Activated CD8-positive, alpha-beta T cell treated with anti-CD3 and anti-CD28 coated beads for 36 hours (primary cell): ENCODE data around the gene REG4. TPM values are rescaled to one million over a fixed set of nuclear protein-coding genes. Genes with fewer than 3 reads are reported as not detected.
"Not testable (repeated sequence)": the region's sequence is repeated elsewhere in the genome, so short reads cannot be mapped to it uniquely, and the experiment has no call there.

ENCODE experiments used
- ATAC-seq: fragments of 200-7000 bp; cut with Tn5 transposase; one replicate; pipeline ENCODE4 v1.10.0; 2021; ENCODE audit warnings: mild to moderate bottlenecking, moderate library complexity
- CTCF ChIA-PET: fragments of 350-600 bp; sonication (Branson Sonifier 250); formaldehyde crosslinking; loops from one replicate; lab custom pipeline; 2021; ENCODE audit warnings: antibody characterized with exemption; lab: Charles Lee
- POLR2A ChIA-PET: fragments of 350-600 bp; sonication (Branson Sonifier 250); formaldehyde crosslinking; loops from one replicate; lab custom pipeline; 2021; ENCODE audit warnings: antibody characterized with exemption; lab: Charles Lee
- DNase-seq: peaks from one replicate; pipeline ENCODE4 v3.0.0-alpha.2; 2020
- H3K27ac Mint-ChIP-seq: one replicate; pipeline ENCODE4 v1.8.0; 2021; ENCODE audit warnings: mild to moderate bottlenecking, mixed read lengths
- H3K27me3 Mint-ChIP-seq: one replicate; pipeline ENCODE4 v1.8.0; 2021; ENCODE audit warnings: mixed read lengths
- H3K36me3 Mint-ChIP-seq: one replicate; pipeline ENCODE4 v1.8.0; 2021; ENCODE audit warnings: low read depth, mixed read lengths
- H3K4me1 Mint-ChIP-seq: one replicate; pipeline ENCODE4 v1.8.0; 2021; ENCODE audit warnings: low read depth, mixed read lengths
- H3K4me3 Mint-ChIP-seq: one replicate; pipeline ENCODE4 v1.8.0; 2021; ENCODE audit warnings: mild to moderate bottlenecking, moderate library complexity, mixed read lengths
- H3K9me3 Mint-ChIP-seq: one replicate; pipeline ENCODE4 v1.8.0; 2021; ENCODE audit warnings: mixed read lengths
- CTCF ChIP-seq: fragments of 200-600 bp; IDR thresholded peaks from one replicate; pipeline ENCODE4 v1.8.0; 2022; ENCODE audit warnings: antibody characterized with exemption, mild to moderate bottlenecking
- intact Hi-C: fragments of 100-400 bp; cut with micrococcal nuclease; formaldehyde crosslinking; loops from one replicate; pipeline ENCODE4 v1.10.0; 2022
- total RNA-seq, 2 experiments: library from RNA; stranded (reverse); gene quantifications; one replicate each; pipeline ENCODE4 v1.2.3, GENCODE V29; 2021

The REG4 gene
- 1 to 10 TPM; 9.7 to 9.9 TPM for total RNA-seq

GRCh38 chr1:119811387-119811786 is at the start of gene REG4:
TSS of gene REG4 (minus strand) at chr1:119811460. CDS start at chr1:119808769, 2,691 bp downstream.
- H3K9me3 Mint-ChIP-seq, result no peaks in the 10 kb centered on the region
- POLR2A ChIA-PET, result no interaction called here

GRCh38 chr1:119859647-119860046 is 48.4 kb upstream of the REG4 start:
- TF ChIP-seq CTCF, result no peak
- peak; percentile 23 for DNase-seq
- POLR2A ChIA-PET, result interaction anchor here (1.0 kb wide), 1 partner anchor 22 kb away, joined by 3 read pairs; no protein-coding TSS in a partner anchor
- Mint-ChIP-seq H3K9me3 (no peaks in the 10 kb centered on the region), H3K4me1 (peaks cover 12% of the 10 kb centered on the region), H3K36me3 (no peaks in the 10 kb centered on the region), H3K27me3 (peaks cover 3% of the 10 kb centered on the region), H3K27ac (peak overlapping the region; percentile 32), H3K4me3 (no peak overlapping the region)
- ATAC-seq, result peak; percentile 79
- CTCF ChIA-PET, result interaction anchor here (1.1 to 1.7 kb wide), 4 partner anchors 12 to 116 kb away, joined by 3 to 8 read pairs (median 4); no protein-coding TSS in a partner anchor
- intact Hi-C loops, result no loop called here

More at GRCh38 chr1:119811387-119811786, at the start of gene REG4:
- Mint-ChIP-seq H3K36me3 (no peaks in the 10 kb centered on the region), H3K4me1 (no peaks in the 10 kb centered on the region), H3K27ac (no peak within 1 kb of the TSS), H3K27me3 (peaks cover 9% of the 10 kb centered on the region), H3K4me3 (no peak within 1 kb of the TSS)
- ATAC-seq (no peak), DNase-seq (no peak)
- TF ChIP-seq CTCF, result no peak
- CTCF ChIA-PET, result interaction anchor here (0.9 kb wide), 1 partner anchor 68 kb away, joined by 3 read pairs; no protein-coding TSS in a partner anchor
- intact Hi-C loops, result no loop called here

GRCh38 chr1:119858556-119859214 is 47.4 kb upstream of the REG4 start:
- CTCF ChIA-PET, result interaction anchor here (1.4 to 1.7 kb wide), 4 partner anchors 28 to 115 kb away, joined by 3 to 8 read pairs (median 5); no protein-coding TSS in a partner anchor
- not testable (repeated sequence) for ATAC-seq

GRCh38 chr1:119858126-119858525 is 46.9 kb upstream of the REG4 start:
- H3K9me3 Mint-ChIP-seq, result no peaks in the 10 kb centered on the region
- ChIA-PET POLR2A (interaction anchor here (0.6 kb wide), 1 partner anchor 59 kb away, joined by 3 read pairs; no protein-coding TSS in a partner anchor), CTCF (interaction anchor here (1.4 to 1.5 kb wide), 2 partner anchors 28 to 49 kb away, joined by 5 read pairs; no protein-coding TSS in a partner anchor)
- no peak overlapping the region for H3K4me3 Mint-ChIP-seq
- H3K27me3 Mint-ChIP-seq, result peaks cover 3% of the 10 kb centered on the region
- no peaks in the 10 kb centered on the region for H3K36me3 Mint-ChIP-seq
- TF ChIP-seq CTCF, result no peak
- intact Hi-C loops, result no loop called here
- H3K27ac Mint-ChIP-seq, result no peak overlapping the region
- DNase-seq (no peak), ATAC-seq (no peak)
- peaks cover 12% of the 10 kb centered on the region for H3K4me1 Mint-ChIP-seq

More at GRCh38 chr1:119858556-119859214, 47.4 kb upstream of the REG4 start:
- H3K27ac Mint-ChIP-seq, H3K36me3 Mint-ChIP-seq, H3K27me3 Mint-ChIP-seq, H3K4me3 Mint-ChIP-seq, intact Hi-C loops, H3K9me3 Mint-ChIP-seq, DNase-seq: not testable (repeated sequence)
- POLR2A ChIA-PET, result interaction anchor here (1.0 kb wide), 1 partner anchor 23 kb away, joined by 3 read pairs; no protein-coding TSS in a partner anchor
- peaks cover 12% of the 10 kb centered on the region for H3K4me1 Mint-ChIP-seq

GRCh38 chr1:119853155-119853554 is 41.9 kb upstream of the REG4 start:
- ATAC-seq (no peak), DNase-seq (no peak)
- intact Hi-C loops, result no loop called here
- H3K27ac Mint-ChIP-seq, result no peak overlapping the region
- no peak overlapping the region for H3K4me3 Mint-ChIP-seq
- POLR2A ChIA-PET, result interaction anchor here (0.6 kb wide), 1 partner anchor 62 kb away, joined by 3 read pairs; no protein-coding TSS in a partner anchor
- no peaks in the 10 kb centered on the region for H3K27me3 Mint-ChIP-seq
- H3K36me3 Mint-ChIP-seq, result no peaks in the 10 kb centered on the region
- no peaks in the 10 kb centered on the region for H3K9me3 Mint-ChIP-seq
- H3K4me1 Mint-ChIP-seq, result no peaks in the 10 kb centered on the region
- TF ChIP-seq CTCF, result no peak
- CTCF ChIA-PET, result no interaction called here
